HepG2 (cell line): ENCODE data around the gene STK4. TPM values are rescaled to one million over a fixed set of nuclear protein-coding genes. Genes with fewer than 3 reads are reported as not detected.
A peak's percentile ranks its signal among the peaks of the same experiment; 100 is the strongest.

ENCODE experiments used
- ARID3A ChIP-seq: IDR thresholded peaks from 2 replicates; pipeline ENCODE4 v1.6.1; 2012; ENCODE audit warnings: low read depth, low read length, improper control_type of control experiment
- CBX1 ChIP-seq: IDR thresholded peaks from one replicate; pipeline ENCODE4 v1.6.1; 2016; ENCODE audit warnings: antibody characterized with exemption, low read depth
- JARID2 ChIP-seq: sonication (generic); formaldehyde crosslinking; IDR thresholded peaks from 2 replicates; pipeline ENCODE4 v1.8.1; 2023; ENCODE audit warnings: missing genetic modification reagents, inconsistent platforms; ENCODE audit not compliant: insufficient replicate concordance
- MIXL1 ChIP-seq: IDR thresholded peaks from 2 replicates; pipeline ENCODE4 v1.6.1; 2016
- NFE2 ChIP-seq: sonication (generic); formaldehyde crosslinking; IDR thresholded peaks from 2 replicates; pipeline ENCODE4 v1.4.0; 2020; ENCODE audit warnings: missing genetic modification reagents
- NFIB ChIP-seq: sonication (generic); formaldehyde crosslinking; IDR thresholded peaks from 2 replicates; pipeline ENCODE4 v1.9.0; 2021; ENCODE audit warnings: missing genetic modification reagents, mild to moderate bottlenecking, borderline replicate concordance
- PCBP2 ChIP-seq: fragments of 200-400 bp; formaldehyde crosslinking; optimal IDR thresholded peaks from 2 replicates; pipeline ENCODE3; 2018; ENCODE audit warnings: low read length, low read depth; ENCODE audit not compliant: poor library complexity, severe bottlenecking
- SMC3 ChIP-seq: IDR thresholded peaks from 2 replicates; pipeline ENCODE4 v1.6.1; 2011; ENCODE audit warnings: low read length, improper control_type of control experiment
- SP4 ChIP-seq: sonication (generic); formaldehyde crosslinking; IDR thresholded peaks from 2 replicates; pipeline ENCODE4 v1.8.1; 2023; ENCODE audit warnings: mild to moderate bottlenecking, missing genetic modification reagents
- STAG1 ChIP-seq: sonication (generic); formaldehyde crosslinking; IDR thresholded peaks from 2 replicates; pipeline ENCODE4 v1.4.0; 2020; ENCODE audit warnings: missing genetic modification reagents
- STAT6 ChIP-seq: sonication (generic); formaldehyde crosslinking; IDR thresholded peaks from 2 replicates; pipeline ENCODE4 v1.4.0; 2020; ENCODE audit warnings: missing genetic modification reagents, mild to moderate bottlenecking, borderline replicate concordance
- THAP9 ChIP-seq: sonication (generic); formaldehyde crosslinking; IDR thresholded peaks from 2 replicates; pipeline ENCODE4; 2020; ENCODE audit warnings: missing genetic modification reagents, mild to moderate bottlenecking, borderline replicate concordance
- ZNF10 ChIP-seq: sonication (generic); formaldehyde crosslinking; IDR thresholded peaks from 2 replicates; pipeline ENCODE4 v1.4.0; 2020; ENCODE audit warnings: mild to moderate bottlenecking, low read depth, missing genetic modification reagents, borderline replicate concordance
- ZNF660 ChIP-seq: sonication (generic); formaldehyde crosslinking; IDR thresholded peaks from 2 replicates; pipeline ENCODE4 v1.5.1; 2020; ENCODE audit warnings: mild to moderate bottlenecking, low read depth, missing genetic modification reagents, borderline replicate concordance
- ZNF768 ChIP-seq: sonication (generic); formaldehyde crosslinking; IDR thresholded peaks from 2 replicates; pipeline ENCODE4 v1.4.0; 2020; ENCODE audit warnings: missing genetic modification reagents
- polyA plus RNA-seq, 8 experiments: library from polyadenylated mRNA; depleted of rRNA in 3 of 8; stranded (reverse) in 7 of 8; unstranded in 1 of 8; fragments of >200 nt; fragmentation: Illumina TruSeq in 4 of 8; extraction: Trizol in 4 of 8; gene quantifications; 2 replicates each; pipeline versions ENCODE4 v1.2.1 to v1.2.3, GENCODE V29; 2011 to 2016; ENCODE audit warnings: low read depth in 4 of 8, missing spikeins in 1 of 8, mixed read lengths in 1 of 8; ENCODE audit not compliant: insufficient read depth in 1 of 8
- total RNA-seq, 5 experiments: library from RNA; depleted of rRNA; stranded (reverse); fragments of >200 nt; fragmentation: Illumina TruSeq; extraction: Trizol; gene quantifications; 2 replicates each; pipeline ENCODE4 v1.2.3, GENCODE V29; 2016; ENCODE audit warnings: low read depth in 1 of 5
- TF ChIP-seq, protein P1 (sequence below): sonication (generic); formaldehyde crosslinking; IDR thresholded peaks from 2 replicates; pipeline ENCODE4 v1.4.0; 2020; ENCODE audit warnings: missing genetic modification reagents
- TF ChIP-seq, protein P2 (sequence below): sonication (generic); formaldehyde crosslinking; IDR thresholded peaks from 2 replicates; pipeline ENCODE4 v1.4.0; 2020; ENCODE audit warnings: missing genetic modification reagents
- TF ChIP-seq, protein P3 (sequence below): IDR thresholded peaks from 2 replicates; pipeline ENCODE4 v1.6.1; 2016; ENCODE audit warnings: low read depth, borderline replicate concordance

The STK4 gene
- total and polyA plus RNA-seq, 2 of the 13 experiments (the other 11 are each of a cell fraction or from before 2014, with no cell fraction given), result 25.6 to 38.3 TPM

- TF ChIP-seq, protein P1, sequence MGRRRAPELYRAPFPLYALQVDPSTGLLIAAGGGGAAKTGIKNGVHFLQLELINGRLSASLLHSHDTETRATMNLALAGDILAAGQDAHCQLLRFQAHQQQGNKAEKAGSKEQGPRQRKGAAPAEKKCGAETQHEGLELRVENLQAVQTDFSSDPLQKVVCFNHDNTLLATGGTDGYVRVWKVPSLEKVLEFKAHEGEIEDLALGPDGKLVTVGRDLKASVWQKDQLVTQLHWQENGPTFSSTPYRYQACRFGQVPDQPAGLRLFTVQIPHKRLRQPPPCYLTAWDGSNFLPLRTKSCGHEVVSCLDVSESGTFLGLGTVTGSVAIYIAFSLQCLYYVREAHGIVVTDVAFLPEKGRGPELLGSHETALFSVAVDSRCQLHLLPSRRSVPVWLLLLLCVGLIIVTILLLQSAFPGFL (CRISPR knock-in tag), result no peak
- TF ChIP-seq THAP9 (0 out of 2 replicates have a peak, but pooled peaks have one; percentile 16), JARID2 (CRISPR knock-in tag) (no peak), ZNF768 (0 out of 2 replicates have a peak, but pooled peaks have one; percentile 14), MIXL1 (CRISPR knock-in tag) (0 out of 2 replicates have a peak, but pooled peaks have one; percentile 44), ZNF660 (CRISPR knock-in tag) (no peak), ARID3A (0 out of 2 replicates have a peak, but pooled peaks have one; percentile 33), PCBP2 (peak; percentile 60), NFIB (CRISPR knock-in tag) (no peak), CBX1 (no peak), ZNF10 (CRISPR knock-in tag) (no peak), NFE2 (no peak), STAG1 (CRISPR knock-in tag) (peak; percentile 59), STAT6 (CRISPR knock-in tag) (no peak), SP4 (CRISPR knock-in tag) (peak; percentile 50; the same call in 1 of the 2 replicates), SMC3 (peak; percentile 41)
- TF ChIP-seq, protein P2, sequence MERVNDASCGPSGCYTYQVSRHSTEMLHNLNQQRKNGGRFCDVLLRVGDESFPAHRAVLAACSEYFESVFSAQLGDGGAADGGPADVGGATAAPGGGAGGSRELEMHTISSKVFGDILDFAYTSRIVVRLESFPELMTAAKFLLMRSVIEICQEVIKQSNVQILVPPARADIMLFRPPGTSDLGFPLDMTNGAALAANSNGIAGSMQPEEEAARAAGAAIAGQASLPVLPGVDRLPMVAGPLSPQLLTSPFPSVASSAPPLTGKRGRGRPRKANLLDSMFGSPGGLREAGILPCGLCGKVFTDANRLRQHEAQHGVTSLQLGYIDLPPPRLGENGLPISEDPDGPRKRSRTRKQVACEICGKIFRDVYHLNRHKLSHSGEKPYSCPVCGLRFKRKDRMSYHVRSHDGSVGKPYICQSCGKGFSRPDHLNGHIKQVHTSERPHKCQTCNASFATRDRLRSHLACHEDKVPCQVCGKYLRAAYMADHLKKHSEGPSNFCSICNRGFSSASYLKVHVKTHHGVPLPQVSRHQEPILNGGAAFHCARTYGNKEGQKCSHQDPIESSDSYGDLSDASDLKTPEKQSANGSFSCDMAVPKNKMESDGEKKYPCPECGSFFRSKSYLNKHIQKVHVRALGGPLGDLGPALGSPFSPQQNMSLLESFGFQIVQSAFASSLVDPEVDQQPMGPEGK (CRISPR knock-in tag), result peak; percentile 87
- TF ChIP-seq, protein P3, sequence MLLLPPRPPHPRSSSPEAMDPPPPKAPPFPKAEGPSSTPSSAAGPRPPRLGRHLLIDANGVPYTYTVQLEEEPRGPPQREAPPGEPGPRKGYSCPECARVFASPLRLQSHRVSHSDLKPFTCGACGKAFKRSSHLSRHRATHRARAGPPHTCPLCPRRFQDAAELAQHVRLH (CRISPR knock-in tag), result no peak
Measured at GRCh38 chr20:45111799-45112471, 145.6 kb downstream of the STK4 start (continued).
